ENCODE results near the gene OR1A2. TPM values are rescaled to one million over a fixed set of nuclear protein-coding genes. Genes with fewer than 3 reads are reported as not detected.
A peak's percentile ranks its signal among the peaks of the same experiment; 100 is the strongest.

The OR1A2 gene, protein sequence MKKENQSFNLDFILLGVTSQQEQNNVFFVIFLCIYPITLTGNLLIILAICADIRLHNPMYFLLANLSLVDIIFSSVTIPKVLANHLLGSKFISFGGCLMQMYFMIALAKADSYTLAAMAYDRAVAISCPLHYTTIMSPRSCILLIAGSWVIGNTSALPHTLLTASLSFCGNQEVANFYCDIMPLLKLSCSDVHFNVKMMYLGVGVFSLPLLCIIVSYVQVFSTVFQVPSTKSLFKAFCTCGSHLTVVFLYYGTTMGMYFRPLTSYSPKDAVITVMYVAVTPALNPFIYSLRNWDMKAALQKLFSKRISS
- total RNA-seq = not detected
- long read RNA-seq = 0 reads

GRCh38 chr17:3197219-3197618, at the start of gene OR1A2:
Gene OR1A2 (plus strand): TSS chr17:3197519. CDS start chr17:3197519, 0 bp downstream.
- Histone ChIP-seq H3K27ac (no peak within 1 kb of the TSS), H3K27me3 (peaks cover 10% of the 10 kb centered on the region), H3K9me3 (no peaks in the 10 kb centered on the region), H3K36me3 (no peaks in the 10 kb centered on the region), H3K4me3 (no peak within 1 kb of the TSS), H3K4me1 (no peaks in the 10 kb centered on the region)
- DNase-seq (no peak), ATAC-seq (no peak)
- no peak for TF ChIP-seq CTCF (IDR thresholded peaks at IDR 0.05)
- intact Hi-C loops (cut with DNase I) = no loop called here

- ATAC-seq (no peak), DNase-seq (no peak)
- Histone ChIP-seq H3K4me1 (no peaks in the 10 kb centered on the region), H3K27ac (no peak overlapping the region), H3K27me3 (peaks cover 15% of the 10 kb centered on the region), H3K4me3 (no peak overlapping the region), H3K9me3 (no peaks in the 10 kb centered on the region), H3K36me3 (no peaks in the 10 kb centered on the region)
- intact Hi-C loops (cut with DNase I) = no loop called here
- TF ChIP-seq CTCF (IDR thresholded peaks at IDR 0.05) = no peak
These were observed 40.1 kb upstream of the OR1A2 start for GRCh38 chr17:3157218-3157617.

DNA sequence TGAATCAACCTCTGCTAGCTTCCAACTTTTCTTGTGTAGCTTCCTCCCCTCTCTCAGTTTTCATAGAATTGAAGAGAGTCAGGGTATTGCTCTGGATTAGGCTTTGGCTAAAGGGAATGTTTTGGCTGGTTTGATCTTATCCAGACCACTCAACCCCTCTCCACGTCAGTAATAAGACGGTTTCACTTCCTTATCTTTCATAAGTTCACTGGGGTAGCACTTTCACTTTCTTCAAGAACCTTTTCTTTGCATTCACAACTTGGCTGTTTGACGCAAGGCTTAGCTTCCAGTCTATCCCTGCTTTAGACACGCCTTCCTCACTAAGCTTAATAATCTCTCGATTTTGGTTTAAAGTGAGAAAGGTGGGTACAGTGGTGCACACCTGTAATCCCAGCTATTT, 29.7 kb upstream of the OR1A2 start:
- ATAC-seq (peak; percentile 80), DNase-seq (no peak)
- TF ChIP-seq CTCF (IDR thresholded peaks at IDR 0.05) = no peak
- no peaks in the 10 kb centered on the region for H3K4me1 ChIP-seq
- no peak overlapping the region for H3K4me3 ChIP-seq
- no peaks in the 10 kb centered on the region for H3K36me3 ChIP-seq
- H3K9me3 ChIP-seq = peaks cover 9% of the 10 kb centered on the region
- H3K27ac ChIP-seq = no peak overlapping the region
- intact Hi-C loops (cut with DNase I) = no loop called here
- no peaks in the 10 kb centered on the region for H3K27me3 ChIP-seq

DNA sequence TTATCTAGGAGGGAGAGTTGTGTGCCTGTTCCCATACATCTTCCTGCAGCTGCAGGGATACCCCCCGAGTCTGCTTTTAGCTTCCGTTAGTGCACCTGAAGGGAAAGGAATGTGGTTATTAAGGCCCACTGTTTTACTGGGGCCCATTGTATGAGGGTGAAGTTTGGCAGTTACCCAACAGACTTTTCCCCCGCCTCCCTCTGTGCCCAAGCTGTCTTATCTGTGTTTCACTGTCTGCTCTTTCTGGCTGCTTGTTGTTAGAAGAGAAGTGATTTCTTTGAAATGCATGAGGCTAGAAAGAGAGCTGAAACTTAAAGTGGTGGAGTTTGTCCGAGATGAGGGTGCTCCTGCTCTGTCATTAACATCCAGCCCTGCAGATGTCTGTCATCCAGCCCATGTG, 7.4 kb upstream of the OR1A2 start:
- DNase-seq (no peak), ATAC-seq (no peak)

GRCh38 chr17:3207367-3207766, 10.0 kb downstream of the OR1A2 start, which contains the start of gene OR1A1:
Gene OR1A1 (plus strand): TSS chr17:3207667. CDS start chr17:3215621, 7,954 bp downstream.
- no peak for DNase-seq
- no peak for ATAC-seq
- H3K4me1 ChIP-seq = no peaks in the 10 kb centered on the region
- TF ChIP-seq CTCF (IDR thresholded peaks at IDR 0.05) = no peak
- H3K4me3 ChIP-seq = no peak within 1 kb of the TSS
- intact Hi-C loops (cut with DNase I) = loop anchor here (10.0 kb wide), 1 partner anchor 217 kb away; no protein-coding TSS in a partner anchor
- H3K9me3 ChIP-seq = no peaks in the 10 kb centered on the region
- no peaks in the 10 kb centered on the region for H3K27me3 ChIP-seq
- no peak within 1 kb of the TSS for H3K27ac ChIP-seq
- no peaks in the 10 kb centered on the region for H3K36me3 ChIP-seq

More for the DNA sequence above, 7.4 kb upstream of the OR1A2 start:
- H3K4me3 ChIP-seq = no peak overlapping the region
- no peak for TF ChIP-seq CTCF (IDR thresholded peaks at IDR 0.05)
- intact Hi-C loops (cut with DNase I) = no loop called here
- H3K36me3 ChIP-seq = no peaks in the 10 kb centered on the region
- H3K27ac ChIP-seq = no peak overlapping the region
- H3K9me3 ChIP-seq = no peaks in the 10 kb centered on the region
- H3K27me3 ChIP-seq = peaks cover 19% of the 10 kb centered on the region
- H3K4me1 ChIP-seq = no peaks in the 10 kb centered on the region

Data from upper lobe of right lung (tissue), 1 donor.